HUES6 (cell line): ENCODE data around the gene FAR2.

Source experiments
- H3K27ac ChIP-seq: 2 replicates; pipeline ENCODE4 v1.7.0; 2013; ENCODE audit warnings: low read depth, mild to moderate bottlenecking, low read length, inconsistent platforms
- H3K27me3 ChIP-seq: 2 replicates; pipeline ENCODE4 v1.6.1; 2013; ENCODE audit warnings: low read length; ENCODE audit not compliant: control insufficient read depth, insufficient read depth
- H3K36me3 ChIP-seq: 2 replicates; pipeline ENCODE4 v1.6.1; 2013; ENCODE audit warnings: low read length; ENCODE audit not compliant: control insufficient read depth, insufficient read depth
- H3K4me1 ChIP-seq: 2 replicates; pipeline ENCODE4 v1.6.1; 2013; ENCODE audit warnings: low read length; ENCODE audit not compliant: control insufficient read depth, insufficient read depth
- H3K4me3 ChIP-seq: 2 replicates; pipeline ENCODE4 v1.5.1; 2013; ENCODE audit warnings: low read depth, low read length
- H3K9ac ChIP-seq: one replicate; pipeline ENCODE4 v1.6.1; 2013; ENCODE audit warnings: mild to moderate bottlenecking, low read length
- H3K9me3 ChIP-seq: 2 replicates; pipeline ENCODE4 v1.6.1; 2013; ENCODE audit warnings: low read depth, low read length; ENCODE audit not compliant: control insufficient read depth, insufficient read depth

FAR2 gene

GRCh38 chr12:29223956-29224543 is 75.0 kb downstream of the FAR2 start:
- Histone ChIP-seq H3K36me3 (no peaks in the 10 kb centered on the region), H3K4me3 (no peak overlapping the region), H3K27me3 (no peaks in the 10 kb centered on the region), H3K27ac (no peak overlapping the region), H3K9ac (no peak overlapping the region), H3K9me3 (no peaks in the 10 kb centered on the region), H3K4me1 (peaks cover 33% of the 10 kb centered on the region)

GRCh38 chr12:29224572-29224971 is 75.5 kb downstream of the FAR2 start:
- no peak overlapping the region for H3K4me3 ChIP-seq
- no peak overlapping the region for H3K27ac ChIP-seq
- H3K36me3 ChIP-seq = no peaks in the 10 kb centered on the region
- H3K4me1 ChIP-seq = peaks cover 38% of the 10 kb centered on the region
- no peak overlapping the region for H3K9ac ChIP-seq
- no peaks in the 10 kb centered on the region for H3K9me3 ChIP-seq
- no peaks in the 10 kb centered on the region for H3K27me3 ChIP-seq

- no peak overlapping the region for H3K27ac ChIP-seq
- no peak overlapping the region for H3K4me3 ChIP-seq
- no peak overlapping the region for H3K9ac ChIP-seq
- no peaks in the 10 kb centered on the region for H3K36me3 ChIP-seq
- no peaks in the 10 kb centered on the region for H3K27me3 ChIP-seq
- H3K9me3 ChIP-seq = no peaks in the 10 kb centered on the region
- peaks cover 41% of the 10 kb centered on the region for H3K4me1 ChIP-seq
These were observed 76.8 kb downstream of the FAR2 start for GRCh38 chr12:29225834-29226233.

GRCh38 chr12:29226616-29227015 is 77.5 kb downstream of the FAR2 start:
- Histone ChIP-seq H3K4me3 (no peak overlapping the region), H3K36me3 (no peaks in the 10 kb centered on the region), H3K4me1 (peaks cover 41% of the 10 kb centered on the region), H3K27ac (no peak overlapping the region), H3K9ac (no peak overlapping the region), H3K27me3 (no peaks in the 10 kb centered on the region), H3K9me3 (no peaks in the 10 kb centered on the region)

GRCh38 chr12:29228474-29229157 is 79.5 kb downstream of the FAR2 start:
- Histone ChIP-seq H3K4me1 (peaks cover 41% of the 10 kb centered on the region), H3K27me3 (no peaks in the 10 kb centered on the region), H3K27ac (peak overlapping the region; percentile 86), H3K4me3 (peak overlapping the region; percentile 26; the same call in 1 of the 2 replicates), H3K9me3 (no peaks in the 10 kb centered on the region), H3K9ac (peak overlapping the region; percentile 15), H3K36me3 (no peaks in the 10 kb centered on the region)

- no peaks in the 10 kb centered on the region for H3K36me3 ChIP-seq
- no peaks in the 10 kb centered on the region for H3K27me3 ChIP-seq
- no peak overlapping the region for H3K4me3 ChIP-seq
- H3K27ac ChIP-seq = peak overlapping the region; percentile 86
- no peaks in the 10 kb centered on the region for H3K9me3 ChIP-seq
- peaks cover 41% of the 10 kb centered on the region for H3K4me1 ChIP-seq
- H3K9ac ChIP-seq = no peak overlapping the region
These were observed 80.1 kb downstream of the FAR2 start for GRCh38 chr12:29229158-29229505.

GRCh38 chr12:29229937-29230336 is 80.9 kb downstream of the FAR2 start:
- Histone ChIP-seq H3K4me1 (peaks cover 41% of the 10 kb centered on the region), H3K36me3 (no peaks in the 10 kb centered on the region), H3K4me3 (no peak overlapping the region), H3K9ac (no peak overlapping the region), H3K9me3 (no peaks in the 10 kb centered on the region), H3K27me3 (no peaks in the 10 kb centered on the region), H3K27ac (no peak overlapping the region)

- peaks cover 36% of the 10 kb centered on the region for H3K4me1 ChIP-seq
- H3K9me3 ChIP-seq = no peaks in the 10 kb centered on the region
- no peaks in the 10 kb centered on the region for H3K36me3 ChIP-seq
- no peak overlapping the region for H3K9ac ChIP-seq
- no peak overlapping the region for H3K27ac ChIP-seq
- H3K4me3 ChIP-seq = no peak overlapping the region
- no peaks in the 10 kb centered on the region for H3K27me3 ChIP-seq
These were observed 81.9 kb downstream of the FAR2 start for GRCh38 chr12:29230800-29231560.

GRCh38 chr12:29232086-29232485 is 83.0 kb downstream of the FAR2 start:
- Histone ChIP-seq H3K27me3 (no peaks in the 10 kb centered on the region), H3K4me1 (peaks cover 26% of the 10 kb centered on the region), H3K36me3 (no peaks in the 10 kb centered on the region), H3K27ac (no peak overlapping the region), H3K9me3 (no peaks in the 10 kb centered on the region), H3K4me3 (no peak overlapping the region), H3K9ac (no peak overlapping the region)

- Histone ChIP-seq H3K27me3 (no peaks in the 10 kb centered on the region), H3K27ac (no peak overlapping the region), H3K36me3 (no peaks in the 10 kb centered on the region), H3K4me1 (peaks cover 11% of the 10 kb centered on the region; the same call in 1 of the 2 replicates), H3K4me3 (no peak overlapping the region), H3K9me3 (no peaks in the 10 kb centered on the region), H3K9ac (no peak overlapping the region)
These were observed 85.5 kb downstream of the FAR2 start for GRCh38 chr12:29234552-29234951.

- Histone ChIP-seq H3K27ac (no peak overlapping the region), H3K36me3 (no peaks in the 10 kb centered on the region), H3K9me3 (no peaks in the 10 kb centered on the region), H3K9ac (no peak overlapping the region), H3K4me1 (peaks cover 7% of the 10 kb centered on the region; the same call in 1 of the 2 replicates), H3K4me3 (no peak overlapping the region), H3K27me3 (no peaks in the 10 kb centered on the region)
These were observed 86.0 kb downstream of the FAR2 start for GRCh38 chr12:29234965-29235626.
